SK-N-SH (cell line): ENCODE data around the gene AKAP12. TPM values are rescaled to one million over a fixed set of nuclear protein-coding genes. Genes with fewer than 3 reads are reported as not detected.

Experiments
- CTCF ChIA-PET: fragments of 300-600, 350-600 bp; formaldehyde crosslinking; extraction: SDS; loops from one replicate; lab custom pipeline; 2021; lab: Yijun Ruan, JAX
- POLR2A ChIA-PET: fragments of 350-600 bp; sonication (Branson Sonifier 250); formaldehyde crosslinking; extraction: SDS; loops from one replicate; lab custom pipeline; 2020; ENCODE audit warnings: antibody characterized with exemption, inconsistent platforms; lab: Yijun Ruan, JAX
- DNase-seq: peaks from one replicate; pipeline ENCODE4 v3.0.0; 2012
- H2AFZ ChIP-seq: fragments of 200-600 bp; sonication (generic); 2 replicates; pipeline ENCODE4 v1.8.1; 2016; ENCODE audit warnings: antibody characterized with exemption, mild to moderate bottlenecking, low read depth
- H3F3A ChIP-seq: fragments of 200-600 bp; sonication (generic); replicated peaks from 2 replicates; pipeline ENCODE3; 2016; ENCODE audit warnings: antibody characterized with exemption, mild to moderate bottlenecking; ENCODE audit not compliant: insufficient read depth
- H3K27ac ChIP-seq, 2 experiments: fragments of 200-500 bp in 1 of 2; fragments of 200-600 bp in 1 of 2; sonication (Bioruptor generic) in 1 of 2; sonication (generic), shearing (Covaris generic) in 1 of 2; 2 replicates each; pipeline versions ENCODE4 v1.5.1 to v1.6.1; 2014 to 2016; ENCODE audit warnings: low read depth in 2 of 2, inconsistent platforms in 1 of 2, low read length in 1 of 2, mild to moderate bottlenecking in 1 of 2, mixed read lengths in 1 of 2
- H3K27me3 ChIP-seq: fragments of 200-600 bp; sonication (generic), shearing (Covaris generic); 2 replicates; pipeline ENCODE4 v1.6.1; 2016; ENCODE audit warnings: mixed run types; ENCODE audit not compliant: insufficient read depth
- H3K36me3 ChIP-seq, 2 experiments: fragments of 200-500 bp in 1 of 2; fragments of 200-600 bp in 1 of 2; sonication (Bioruptor generic) in 1 of 2; sonication (generic) in 1 of 2; replicated peaks in 1 of 2; 2 replicates each; pipeline versions ENCODE3 to v1.5.1; 2014 to 2016; ENCODE audit warnings: low read length in 1 of 2, mild to moderate bottlenecking in 1 of 2; ENCODE audit not compliant: insufficient read depth in 2 of 2, control insufficient read depth in 1 of 2
- H3K4me1 ChIP-seq, 2 experiments: fragments of 200-500 bp in 1 of 2; fragments of 200-600 bp in 1 of 2; sonication (Bioruptor generic) in 1 of 2; sonication (generic), shearing (Covaris generic) in 1 of 2; 2 replicates each; pipeline versions ENCODE4 v1.5.1 to v1.6.1; 2014 to 2016; ENCODE audit warnings: low read depth in 1 of 2, low read length in 1 of 2, mixed run types in 1 of 2; ENCODE audit not compliant: insufficient read depth in 2 of 2, control insufficient read depth in 1 of 2
- H3K4me2 ChIP-seq: fragments of 200-600 bp; sonication (generic), shearing (Covaris generic); 2 replicates; pipeline ENCODE4 v1.6.1; 2017; ENCODE audit warnings: mixed run types
- H3K4me3 ChIP-seq, 2 experiments: fragments of 200-500 bp in 1 of 2; fragments of 200-600 bp in 1 of 2; sonication (Bioruptor generic) in 1 of 2; sonication (generic), shearing (Covaris generic) in 1 of 2; 2 replicates each; pipeline versions ENCODE4 v1.5.1 to v1.8.1; 2014 to 2016; ENCODE audit warnings: low read depth in 2 of 2, inconsistent platforms in 1 of 2, low read length in 1 of 2, mild to moderate bottlenecking in 1 of 2, mixed read lengths in 1 of 2, moderate library complexity in 1 of 2
- H3K79me2 ChIP-seq: fragments of 200-600 bp; sonication (generic); 2 replicates; pipeline ENCODE4 v1.8.1; 2017; ENCODE audit warnings: mild to moderate bottlenecking; ENCODE audit not compliant: insufficient read depth
- H3K9ac ChIP-seq: fragments of 200-600 bp; sonication (generic); 2 replicates; pipeline ENCODE4 v1.6.1; 2017; ENCODE audit warnings: mixed run types
- H3K9me2 ChIP-seq: fragments of 200-600 bp; sonication (generic); 2 replicates; pipeline ENCODE4 v1.6.1; 2017; ENCODE audit warnings: mixed run types
- H3K9me3 ChIP-seq: fragments of 200-600 bp; sonication (generic); 2 replicates; pipeline ENCODE4 v1.6.1; 2017; ENCODE audit warnings: mixed run types, mild to moderate bottlenecking, moderate library complexity
- H4K20me1 ChIP-seq: fragments of 200-600 bp; sonication (generic); 2 replicates; pipeline ENCODE4 v1.6.1; 2017; ENCODE audit warnings: mild to moderate bottlenecking, mixed run types; ENCODE audit not compliant: insufficient read depth
- CHD2 ChIP-seq: fragments of 150-350 bp; IDR thresholded peaks from 2 replicates; pipeline ENCODE4 v1.6.1; 2018; ENCODE audit warnings: low read length; ENCODE audit not compliant: partially characterized antibody
- EP300 ChIP-seq, 2 experiments: IDR thresholded peaks; 2 replicates each; pipeline versions ENCODE4 v1.4.0 to v1.6.1; 2012; ENCODE audit warnings: borderline replicate concordance in 1 of 2, low read depth in 1 of 2, low read length in 1 of 2
- FOSL2 ChIP-seq: IDR thresholded peaks from 2 replicates; pipeline ENCODE4 v1.4.0; 2012; ENCODE audit warnings: low read depth, mild to moderate bottlenecking, moderate library complexity, borderline replicate concordance
- MEF2A ChIP-seq: IDR thresholded peaks from 2 replicates; pipeline ENCODE4 v1.4.0; 2012; ENCODE audit warnings: low read depth, borderline replicate concordance
- NRF1 ChIP-seq: IDR thresholded peaks from 2 replicates; pipeline ENCODE4 v1.6.1; 2012; ENCODE audit warnings: low read depth, mild to moderate bottlenecking, low read length
- SMC3 ChIP-seq: IDR thresholded peaks from 2 replicates; pipeline ENCODE4 v1.6.1; 2012; ENCODE audit warnings: low read depth, low read length, improper control_type of control experiment
- TAF1 ChIP-seq: IDR thresholded peaks from 2 replicates; pipeline ENCODE4 v1.6.1; 2012; ENCODE audit warnings: low read depth, mild to moderate bottlenecking, low read length, moderate library complexity, borderline replicate concordance
- TCF12 ChIP-seq: IDR thresholded peaks from 2 replicates; pipeline ENCODE4 v1.4.0; 2012
- WGBS: methylation state at CpG from one replicate; pipeline ENCODE4 v1.1.6; 2017; ENCODE audit warnings: low lambda C conversion rate; 5-methylcytosine and 5-hydroxymethylcytosine counted together
- polyA plus RNA-seq, 3 experiments: library from polyadenylated mRNA; depleted of rRNA; stranded (reverse); fragments of >200 nt; gene quantifications; 2 replicates each; pipeline ENCODE4 v1.2.3, GENCODE V29; 2012
- TF ChIP-seq, protein P1 (sequence below): IDR thresholded peaks from 2 replicates; pipeline ENCODE4 v1.6.1; 2012; ENCODE audit warnings: mild to moderate bottlenecking, low read depth, low read length, moderate library complexity
- TF ChIP-seq, protein P2 (sequence below): IDR thresholded peaks from 2 replicates; pipeline ENCODE4 v1.4.0; 2012; ENCODE audit warnings: low read depth

Gene AKAP12
- polyA plus RNA-seq, 1 of the 3 experiments (the other 2 are of a cell fraction), result 46.5 TPM

DNA sequence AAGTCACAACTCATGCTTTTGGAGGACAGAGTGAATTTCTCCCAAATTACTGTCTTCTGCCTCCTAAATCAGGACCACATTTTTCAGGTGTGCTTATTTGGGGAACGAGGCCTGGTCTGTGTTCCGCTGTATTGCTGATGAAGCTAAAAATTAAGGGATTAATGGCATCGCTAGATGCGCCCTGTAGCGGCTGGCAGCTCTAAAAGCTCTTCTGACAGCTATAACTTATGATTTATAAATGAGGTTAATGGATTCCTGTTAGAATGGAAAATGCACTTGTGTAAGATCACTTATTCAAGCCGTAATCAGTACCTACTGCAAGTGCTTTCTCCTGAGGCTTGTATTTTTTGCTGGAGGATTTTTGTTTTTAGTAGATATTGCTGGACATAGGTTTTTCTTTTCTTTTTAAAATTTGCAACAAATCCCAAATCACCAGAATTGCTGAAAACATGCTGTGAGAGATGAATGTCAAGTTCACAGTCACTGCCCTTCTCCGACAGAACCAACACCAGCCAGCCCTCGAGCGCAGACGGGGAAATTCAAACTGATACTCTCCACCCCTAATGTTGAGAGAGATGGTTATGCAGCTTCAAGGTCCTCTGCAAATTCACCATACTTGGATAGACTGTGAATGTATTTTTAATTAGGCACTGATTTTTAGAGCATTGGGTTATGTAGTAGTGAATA lies 49.1 kb downstream of the AKAP12 start (continued):
- TF ChIP-seq, protein P1, sequence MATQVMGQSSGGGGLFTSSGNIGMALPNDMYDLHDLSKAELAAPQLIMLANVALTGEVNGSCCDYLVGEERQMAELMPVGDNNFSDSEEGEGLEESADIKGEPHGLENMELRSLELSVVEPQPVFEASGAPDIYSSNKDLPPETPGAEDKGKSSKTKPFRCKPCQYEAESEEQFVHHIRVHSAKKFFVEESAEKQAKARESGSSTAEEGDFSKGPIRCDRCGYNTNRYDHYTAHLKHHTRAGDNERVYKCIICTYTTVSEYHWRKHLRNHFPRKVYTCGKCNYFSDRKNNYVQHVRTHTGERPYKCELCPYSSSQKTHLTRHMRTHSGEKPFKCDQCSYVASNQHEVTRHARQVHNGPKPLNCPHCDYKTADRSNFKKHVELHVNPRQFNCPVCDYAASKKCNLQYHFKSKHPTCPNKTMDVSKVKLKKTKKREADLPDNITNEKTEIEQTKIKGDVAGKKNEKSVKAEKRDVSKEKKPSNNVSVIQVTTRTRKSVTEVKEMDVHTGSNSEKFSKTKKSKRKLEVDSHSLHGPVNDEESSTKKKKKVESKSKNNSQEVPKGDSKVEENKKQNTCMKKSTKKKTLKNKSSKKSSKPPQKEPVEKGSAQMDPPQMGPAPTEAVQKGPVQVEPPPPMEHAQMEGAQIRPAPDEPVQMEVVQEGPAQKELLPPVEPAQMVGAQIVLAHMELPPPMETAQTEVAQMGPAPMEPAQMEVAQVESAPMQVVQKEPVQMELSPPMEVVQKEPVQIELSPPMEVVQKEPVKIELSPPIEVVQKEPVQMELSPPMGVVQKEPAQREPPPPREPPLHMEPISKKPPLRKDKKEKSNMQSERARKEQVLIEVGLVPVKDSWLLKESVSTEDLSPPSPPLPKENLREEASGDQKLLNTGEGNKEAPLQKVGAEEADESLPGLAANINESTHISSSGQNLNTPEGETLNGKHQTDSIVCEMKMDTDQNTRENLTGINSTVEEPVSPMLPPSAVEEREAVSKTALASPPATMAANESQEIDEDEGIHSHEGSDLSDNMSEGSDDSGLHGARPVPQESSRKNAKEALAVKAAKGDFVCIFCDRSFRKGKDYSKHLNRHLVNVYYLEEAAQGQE, result no peak
- TF ChIP-seq NRF1, result no peak
- peak; percentile 35 for TF ChIP-seq CHD2
- no peak for TF ChIP-seq SMC3
- no peak for TF ChIP-seq MEF2A
- TF ChIP-seq, all 33 proteins: peak for 3

DNA sequence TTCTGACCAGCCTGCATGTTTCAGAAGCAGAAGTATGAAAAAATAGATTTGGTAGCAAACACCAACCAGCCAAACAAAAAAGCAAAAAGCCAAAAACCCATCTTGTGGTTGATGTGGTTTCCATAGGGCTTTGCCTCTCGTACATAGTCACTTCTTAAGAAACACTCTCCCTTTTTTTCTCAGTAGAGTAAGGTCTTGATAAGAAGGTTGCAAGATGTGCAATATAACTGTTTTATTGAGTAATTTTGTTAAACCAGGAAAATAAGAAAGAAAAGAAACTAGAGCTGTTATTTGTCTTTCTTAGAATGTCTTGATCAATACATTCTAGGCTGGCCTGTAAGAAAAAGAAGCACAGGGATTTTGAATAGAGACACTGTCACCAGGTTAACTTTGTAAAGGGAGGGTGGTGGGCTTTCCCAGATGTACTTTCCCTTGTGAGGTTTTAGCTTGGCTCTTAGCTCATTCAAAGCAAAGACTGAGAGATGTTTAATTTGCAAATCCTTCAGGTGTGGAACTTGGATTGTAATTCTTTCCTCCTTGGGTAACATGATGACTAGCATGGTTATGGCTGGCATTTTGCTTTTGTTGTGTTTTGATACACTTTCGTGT lies 49.7 kb downstream of the AKAP12 start:
- Histone ChIP-seq H3K4me1 (peaks cover 6 to 23% of the 10 kb centered on the region in 2 experiments), H3K27ac (peak overlapping the region in 1 of 2 experiments; percentile 62; a peak in 1 of 4 replicates), H3K27me3 (no peaks in the 10 kb centered on the region), H3K4me2 (no peak overlapping the region), H3K36me3 (no peaks in the 10 kb centered on the region), H4K20me1 (no peaks in the 10 kb centered on the region), H3K9me2 (no peaks in the 10 kb centered on the region), H3K9ac (no peak overlapping the region), H2AFZ (no peak overlapping the region), H3K4me3 (no peak overlapping the region), H3K9me3 (no peaks in the 10 kb centered on the region), H3F3A (peaks cover 12% of the 10 kb centered on the region), H3K79me2 (peaks cover 73% of the 10 kb centered on the region)
- ChIA-PET POLR2A (no interaction called here), CTCF (interaction anchor here (2.4 to 2.6 kb wide), 2 partner anchors 35 to 275 kb away, joined by 12 read pairs; no protein-coding TSS in a partner anchor)
- no peak for DNase-seq
- 96% methylated on average over 2 of the region's 2 CpGs for WGBS
- TF ChIP-seq TCF12 (no peak), TAF1 (no peak), EP300 (IDR thresholded peaks at IDR 0.05; ENCODE audit: borderline replicate concordance in 1 of 2, low read depth in 1 of 2, low read length in 1 of 2) (no peak), FOSL2 (no peak)
- TF ChIP-seq, protein P2, sequence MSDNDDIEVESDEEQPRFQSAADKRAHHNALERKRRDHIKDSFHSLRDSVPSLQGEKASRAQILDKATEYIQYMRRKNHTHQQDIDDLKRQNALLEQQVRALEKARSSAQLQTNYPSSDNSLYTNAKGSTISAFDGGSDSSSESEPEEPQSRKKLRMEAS, result no peak
